Gastrocnemius medialis (tissue), 4 donors: ENCODE measurements around the gene ZBTB7C. TPM values are rescaled to one million over a fixed set of nuclear protein-coding genes. Genes with fewer than 3 reads are reported as not detected.

Experiments
- ATAC-seq, 2 donors: fragments of 150-250 bp; one replicate each; pipeline ENCODE4 v1.9.1; 2016
- DNase-seq, 2 donors: peaks; one replicate each; pipeline ENCODE4 v3.0.0-alpha.2; 2019
- H3K27ac ChIP-seq, 4 donors: fragments of 200-600 bp; sonication (generic); 1 replicate in 1 of 4; 2 replicates in 3 of 4; pipeline ENCODE4 v1.5.1; 2016 to 2018; ENCODE audit warnings: mild to moderate bottlenecking in 2 of 4, moderate library complexity in 1 of 4
- H3K27me3 ChIP-seq, 3 donors: fragments of 200-600 bp; sonication (generic) in 2 of 3; 1 replicate in 1 of 3; 2 replicates in 2 of 3; pipeline versions ENCODE4 v1.5.1 to v1.6.0; 2016 to 2019; ENCODE audit warnings: mild to moderate bottlenecking in 1 of 3, moderate library complexity in 1 of 3
- H3K36me3 ChIP-seq, 2 donors: fragments of 200-600 bp; sonication (generic) in 1 of 2; one replicate each; pipeline ENCODE4 v1.5.1; 2017 to 2018
- H3K4me1 ChIP-seq, 2 donors: fragments of 200-600 bp; sonication (generic) in 1 of 2; one replicate each; pipeline ENCODE4 v1.5.1; 2016 to 2017; ENCODE audit warnings: mild to moderate bottlenecking in 2 of 2
- H3K4me3 ChIP-seq, 4 donors: fragments of 200-600 bp; sonication (generic) in 3 of 4; 1 replicate in 1 of 4; 2 replicates in 3 of 4; pipeline ENCODE4 v1.5.1; 2016 to 2019; ENCODE audit warnings: mild to moderate bottlenecking in 2 of 4
- H3K9me3 ChIP-seq, 3 donors: fragments of 200-600 bp; sonication (generic) in 2 of 3; 1 replicate in 1 of 3; 2 replicates in 2 of 3; pipeline ENCODE4 v1.5.1; 2016 to 2019
- CTCF ChIP-seq, 5 experiments: fragments of 450-650 bp in 3 of 5; fragments of 200-600 bp in 2 of 5; sonication (generic) in 2 of 5; IDR thresholded peaks in 4 of 5; conservative IDR thresholded peaks in 1 of 5; 1 replicate in 4 of 5; 2 replicates in 1 of 5; pipeline ENCODE4 v1.5.1; 2016 to 2019; ENCODE audit warnings: antibody characterized with exemption in 5 of 5, mild to moderate bottlenecking in 3 of 5, moderate library complexity in 3 of 5
- POLR2A ChIP-seq, 2 donors: fragments of 450-650 bp; IDR thresholded peaks; one replicate each; pipeline ENCODE4 v1.6.1; 2017; ENCODE audit warnings: antibody characterized with exemption in 2 of 2, mild to moderate bottlenecking in 2 of 2, moderate library complexity in 2 of 2
- in situ Hi-C, 4 donors: fragments of 200-750 bp; cut with MboI; loops; one replicate each; pipeline versions ENCODE4 v1.15.0 to v1.8.0; 2017; ENCODE audit warnings: low sequenced_read_pairs in 4 of 4
- intact Hi-C: fragments of 100-400 bp; cut with DNase I; formaldehyde crosslinking; loops from one replicate; pipeline ENCODE4 v1.15.1; 2023; ENCODE audit warnings: low total_unique reads
- total RNA-seq, 4 donors: library from RNA; depleted of rRNA; stranded (reverse); fragments of >200 nt; gene quantifications; one replicate each; pipeline versions ENCODE4 v1.1.0 to v1.2.3, GENCODE V29; 2016

Gene ZBTB7C
- total RNA-seq, 4 donors from 2014 or later, result 0.53 to 12.3 (median 1.1) TPM

DNA sequence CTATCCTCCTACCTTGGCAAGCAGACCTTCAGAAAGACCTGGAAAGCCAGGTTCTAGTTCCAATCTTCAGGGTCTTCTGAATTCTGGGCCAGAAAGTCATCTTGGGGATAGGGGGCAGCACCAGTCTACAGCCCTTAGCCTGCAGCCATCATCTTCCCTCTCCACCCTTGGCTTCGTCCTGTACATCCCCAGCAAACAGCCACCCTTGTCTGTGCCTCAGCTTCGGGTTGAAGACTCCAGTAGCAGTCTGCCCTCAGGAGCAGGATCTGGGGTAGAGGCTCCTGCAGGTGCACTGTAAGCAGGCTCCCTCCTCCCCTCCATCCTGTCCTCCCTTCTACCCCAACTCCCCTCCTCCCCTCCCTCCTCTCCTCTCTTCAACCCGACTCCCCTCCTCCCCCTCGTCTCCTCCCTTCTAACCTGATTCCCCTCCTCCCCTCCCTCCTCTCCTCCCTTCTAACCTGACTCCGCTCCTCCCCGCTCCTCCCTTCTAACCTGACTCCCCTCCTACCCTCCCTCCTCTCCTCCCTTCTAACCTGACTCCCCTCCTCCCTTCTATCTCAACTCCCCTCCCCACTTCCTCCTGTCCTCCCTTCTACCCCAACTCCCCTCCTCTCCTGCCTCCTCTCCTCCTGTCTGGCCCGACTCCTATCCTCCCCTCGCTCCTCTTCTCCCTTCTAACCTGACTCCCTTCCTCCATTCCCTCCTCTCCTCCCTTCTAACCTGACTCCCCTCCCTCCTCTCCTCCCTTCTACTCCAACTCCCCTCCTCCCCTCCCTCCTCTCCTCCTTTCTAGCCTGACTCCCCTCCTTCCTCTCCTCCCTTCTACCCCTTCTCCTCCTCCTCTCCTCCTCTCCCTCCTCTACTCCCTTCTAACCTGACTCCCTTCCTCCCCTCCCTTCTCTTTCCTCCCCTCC lies 388.6 kb downstream of the ZBTB7C start:
- intact Hi-C loops (loop anchor here (5.0 kb wide), 1 partner anchor 88 kb away; the partner anchor contains the start of gene SMAD2), in situ Hi-C loops (loop anchor here (5.0 to 10.0 kb wide), 2 partner anchors 243 to 246 kb away; no protein-coding TSS in a partner anchor)
- ATAC-seq, result no peak
- Histone ChIP-seq H3K27me3 (no peaks in the 10 kb centered on the region), H3K9me3 (no peaks in the 10 kb centered on the region), H3K36me3 (no peaks in the 10 kb centered on the region), H3K27ac (no peak overlapping the region), H3K4me1 (peaks cover 5% of the 10 kb centered on the region in 2 donors), H3K4me3 (no peak overlapping the region)
- DNase-seq, result no peak
- TF ChIP-seq CTCF (IDR thresholded peaks at IDR 0.05 in 4 of 5, conservative IDR thresholded peaks at IDR 0.05 in 1 of 5) (no peak), POLR2A (IDR thresholded peaks at IDR 0.05) (no peak)

DNA sequence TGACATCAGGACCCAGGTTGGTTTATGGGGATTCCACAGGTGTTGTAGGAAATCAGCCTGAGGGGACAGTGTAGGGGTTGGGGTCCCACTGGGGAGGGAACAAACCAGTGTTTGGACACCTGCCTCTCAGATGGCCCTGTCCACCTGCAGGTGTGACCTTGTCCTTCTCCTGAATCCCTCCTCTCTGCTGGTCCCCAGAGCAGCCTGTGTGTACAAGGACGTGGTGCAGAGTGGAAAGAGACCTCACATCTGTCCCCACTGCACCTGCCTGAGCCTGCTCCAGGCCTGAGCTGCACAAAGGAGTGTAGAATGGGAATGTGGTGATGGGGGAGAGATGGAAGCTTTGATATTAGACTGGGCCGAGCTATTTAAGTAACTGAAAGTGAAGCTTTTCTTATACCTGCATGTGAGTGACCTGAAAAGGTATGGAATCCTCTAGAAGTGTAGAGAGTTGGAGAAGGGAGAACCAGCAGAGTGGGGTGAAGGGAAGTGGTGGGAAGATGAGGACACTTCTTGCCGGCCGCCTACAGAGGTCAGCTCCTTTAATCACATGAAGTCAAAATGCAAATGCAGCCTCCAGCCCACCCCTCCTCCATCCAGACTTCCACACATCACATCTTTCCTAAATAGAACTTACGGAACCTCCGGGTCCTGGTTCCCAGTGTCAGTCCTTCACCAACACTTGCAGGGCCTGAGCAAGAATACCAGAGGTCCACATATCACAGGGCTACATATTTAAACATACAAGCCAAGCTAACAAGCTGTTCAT lies 389.4 kb downstream of the ZBTB7C start:
- Histone ChIP-seq H3K36me3 (no peaks in the 10 kb centered on the region), H3K4me3 (no peak overlapping the region), H3K9me3 (no peaks in the 10 kb centered on the region), H3K27me3 (no peaks in the 10 kb centered on the region), H3K4me1 (peaks cover 5% of the 10 kb centered on the region in 2 donors), H3K27ac (no peak overlapping the region)
- TF ChIP-seq POLR2A (IDR thresholded peaks at IDR 0.05) (no peak), CTCF (IDR thresholded peaks at IDR 0.05 in 4 of 5, conservative IDR thresholded peaks at IDR 0.05 in 1 of 5) (no peak)
- intact Hi-C loops (loop anchor here (5.0 kb wide), 1 partner anchor 87 kb away; the partner anchor contains the start of gene SMAD2), in situ Hi-C loops (loop anchor here (5.0 to 10.0 kb wide), 2 partner anchors 242 to 245 kb away; no protein-coding TSS in a partner anchor)
- no peak for ATAC-seq
- DNase-seq, result no peak

- no peak for TF ChIP-seq POLR2A (IDR thresholded peaks at IDR 0.05)
- TF ChIP-seq CTCF (IDR thresholded peaks at IDR 0.05 in 4 of 5, conservative IDR thresholded peaks at IDR 0.05 in 1 of 5), result no peak
- Histone ChIP-seq H3K36me3 (no peaks in the 10 kb centered on the region), H3K4me3 (no peak overlapping the region), H3K9me3 (no peaks in the 10 kb centered on the region), H3K27me3 (no peaks in the 10 kb centered on the region), H3K27ac (no peak overlapping the region), H3K4me1 (peaks cover 5% of the 10 kb centered on the region in 2 donors)
- no peak for DNase-seq
- intact Hi-C loops, result no loop called here
- in situ Hi-C loops, result no loop called here
- ATAC-seq, result no peak
Measured at GRCh38 chr18:48018851-48019250, 390.3 kb downstream of the ZBTB7C start.

DNA sequence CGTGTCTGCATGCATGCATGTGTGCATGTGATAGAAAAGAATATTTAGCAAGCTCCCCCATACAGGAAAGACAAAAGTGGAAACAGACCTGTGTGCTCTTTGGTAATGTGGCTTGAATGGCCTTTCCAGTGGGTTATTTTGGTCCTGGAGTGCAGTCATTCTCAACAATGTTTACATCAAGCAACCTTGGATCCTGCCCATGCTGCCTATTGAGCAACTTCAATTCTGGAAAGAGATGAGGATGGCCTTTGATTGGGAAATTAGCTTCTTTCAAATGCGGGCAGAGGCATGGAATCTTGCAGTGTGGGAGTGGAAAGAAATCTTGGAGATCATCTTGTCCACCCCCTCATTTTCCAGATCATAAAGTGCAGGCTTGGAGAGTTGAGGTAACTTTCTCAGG lies 391.5 kb downstream of the ZBTB7C start:
- no peaks in the 10 kb centered on the region for H3K36me3 ChIP-seq
- no peak overlapping the region for H3K4me3 ChIP-seq
- intact Hi-C loops, result no loop called here
- in situ Hi-C loops, result no loop called here
- ATAC-seq (no peak), DNase-seq (no peak)
- H3K27ac ChIP-seq, result no peak overlapping the region
- no peaks in the 10 kb centered on the region for H3K27me3 ChIP-seq
- no peaks in the 10 kb centered on the region for H3K9me3 ChIP-seq
- peaks cover 0 to 1% of the 10 kb centered on the region in 2 donors for H3K4me1 ChIP-seq
- TF ChIP-seq CTCF (IDR thresholded peaks at IDR 0.05 in 4 of 5, conservative IDR thresholded peaks at IDR 0.05 in 1 of 5) (no peak), POLR2A (IDR thresholded peaks at IDR 0.05) (no peak)
